ENCODE measurements around the gene CCDC57.

Gene CCDC57

GRCh38 chr17:82076785-82077591 lies 135.7 kb downstream of the CCDC57 start:
- no peak for DNase-seq

- DNase-seq: no peak
Measured at GRCh38 chr17:82076018-82076784, 136.4 kb downstream of the CCDC57 start.

DNA sequence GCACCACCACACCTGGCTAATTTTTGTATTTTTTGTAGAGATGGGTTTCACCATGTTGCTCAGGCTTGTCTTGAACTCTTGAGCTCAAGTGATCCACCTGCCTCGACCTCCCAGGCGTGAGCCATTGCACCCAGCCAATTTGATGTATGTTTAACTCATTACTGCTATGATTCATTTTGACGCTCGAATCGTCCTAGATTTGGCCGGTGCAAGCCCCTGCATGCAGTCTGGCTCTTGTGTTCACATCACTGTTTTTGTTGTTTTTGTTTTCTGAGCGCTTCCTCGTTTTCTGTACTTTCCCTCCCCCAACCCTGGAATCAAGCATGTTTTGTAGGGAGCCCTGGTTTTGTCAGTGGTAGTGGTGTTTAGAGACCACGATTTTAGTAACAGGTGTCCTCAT lies 139.2 kb downstream of the CCDC57 start:
- no peak for DNase-seq

- no peak for DNase-seq
Measured at GRCh38 chr17:82072827-82073226, 139.8 kb downstream of the CCDC57 start.

DNA sequence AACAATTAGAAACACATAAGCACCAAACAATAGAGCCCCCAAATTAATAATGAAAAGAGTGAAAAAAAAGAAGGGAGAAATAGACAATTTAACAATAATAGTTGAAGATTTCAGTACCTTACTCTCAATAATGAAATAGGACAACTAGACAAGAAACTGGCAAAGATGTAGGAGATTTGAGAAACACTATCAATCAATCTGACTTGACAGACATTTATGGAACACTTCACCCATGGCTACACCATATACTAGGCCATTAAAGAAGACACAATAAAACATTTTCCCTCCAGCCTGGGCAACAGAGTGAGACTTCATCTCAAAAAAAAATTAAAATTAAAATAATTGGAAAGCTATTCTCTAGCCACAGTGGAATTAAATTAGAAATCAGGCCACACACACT lies 142.0 kb downstream of the CCDC57 start:
- DNase-seq: no peak

DNA sequence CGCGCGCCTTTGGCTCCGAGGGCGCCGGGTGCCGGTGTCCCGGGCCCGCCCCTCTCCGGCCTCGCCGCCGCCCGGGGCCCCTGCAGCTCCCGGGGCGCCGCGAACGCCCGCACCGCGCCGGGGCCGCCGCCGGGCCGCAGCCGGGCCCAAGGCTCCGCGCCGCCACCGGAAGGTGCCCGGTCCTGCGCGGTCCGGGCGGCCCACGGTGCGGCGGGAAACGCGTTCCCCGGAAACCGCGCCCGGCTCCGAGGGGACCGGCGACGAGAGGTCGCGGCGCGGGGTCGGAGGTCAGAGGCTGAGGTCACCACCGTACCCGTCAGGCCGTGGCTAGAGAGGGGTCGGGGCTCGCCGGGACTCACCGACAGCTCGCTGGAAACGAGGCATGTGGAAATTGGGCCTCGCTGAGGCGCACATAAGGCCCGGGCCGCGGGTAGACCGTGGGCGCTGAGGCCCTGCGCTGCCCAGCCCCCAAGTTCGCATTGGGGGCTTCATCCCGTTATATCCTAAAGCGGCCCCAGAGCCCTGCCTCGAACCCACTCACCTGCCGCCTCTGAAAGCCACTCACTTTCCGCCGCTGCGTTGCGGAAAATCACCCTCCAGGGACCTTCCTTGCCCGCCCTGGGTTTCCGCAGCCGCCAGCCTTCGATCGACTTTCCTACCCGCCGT lies 146.9 kb downstream of the CCDC57 start, which contains the start of gene DUS1L:
Gene DUS1L (minus strand): TSS at position 167 of the 666 bp plus-strand sequence. CDS start 745 bp downstream, outside the sequence.
- DNase-seq: no peak

- no peak for DNase-seq
Measured at GRCh38 chr17:82065193-82065637, 147.4 kb downstream of the CCDC57 start.

DNA sequence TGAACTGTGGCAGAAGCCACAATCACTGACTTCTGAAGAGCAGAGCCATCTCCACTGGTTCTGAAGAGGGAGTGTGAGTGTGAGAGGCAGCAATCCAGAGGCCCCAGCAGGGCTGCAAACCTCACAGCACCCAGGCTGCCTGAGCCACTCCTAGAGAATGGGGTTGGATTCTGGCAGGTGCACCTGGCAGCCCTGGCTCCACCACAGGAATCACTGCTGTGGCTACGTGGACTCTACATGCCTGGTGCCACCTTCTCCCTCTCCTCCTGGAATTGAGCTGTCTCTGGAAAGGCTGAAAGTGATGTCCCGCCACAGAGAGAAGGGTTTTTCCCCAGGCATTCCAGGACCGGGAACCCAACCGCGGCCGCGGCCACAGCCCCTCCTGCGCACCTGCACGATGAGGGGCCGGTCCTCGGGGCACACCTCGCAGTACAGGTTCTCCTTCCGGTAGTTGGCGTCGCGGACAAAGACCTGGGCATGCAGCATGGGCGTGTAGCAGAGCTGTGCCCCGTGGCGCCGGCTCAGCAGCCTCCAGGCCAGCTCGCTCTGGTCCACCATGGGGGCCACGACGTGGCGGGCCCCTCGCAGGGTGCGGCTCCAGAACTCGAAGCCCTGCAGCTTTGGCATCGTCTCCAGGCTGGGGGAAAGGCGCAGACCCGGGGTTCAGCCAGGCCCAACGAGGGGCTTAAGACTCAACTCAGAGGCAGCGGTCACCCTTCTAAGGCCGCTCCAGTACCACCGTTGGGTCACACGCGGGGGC lies 148.0 kb downstream of the CCDC57 start:
- no peak for DNase-seq

DNA sequence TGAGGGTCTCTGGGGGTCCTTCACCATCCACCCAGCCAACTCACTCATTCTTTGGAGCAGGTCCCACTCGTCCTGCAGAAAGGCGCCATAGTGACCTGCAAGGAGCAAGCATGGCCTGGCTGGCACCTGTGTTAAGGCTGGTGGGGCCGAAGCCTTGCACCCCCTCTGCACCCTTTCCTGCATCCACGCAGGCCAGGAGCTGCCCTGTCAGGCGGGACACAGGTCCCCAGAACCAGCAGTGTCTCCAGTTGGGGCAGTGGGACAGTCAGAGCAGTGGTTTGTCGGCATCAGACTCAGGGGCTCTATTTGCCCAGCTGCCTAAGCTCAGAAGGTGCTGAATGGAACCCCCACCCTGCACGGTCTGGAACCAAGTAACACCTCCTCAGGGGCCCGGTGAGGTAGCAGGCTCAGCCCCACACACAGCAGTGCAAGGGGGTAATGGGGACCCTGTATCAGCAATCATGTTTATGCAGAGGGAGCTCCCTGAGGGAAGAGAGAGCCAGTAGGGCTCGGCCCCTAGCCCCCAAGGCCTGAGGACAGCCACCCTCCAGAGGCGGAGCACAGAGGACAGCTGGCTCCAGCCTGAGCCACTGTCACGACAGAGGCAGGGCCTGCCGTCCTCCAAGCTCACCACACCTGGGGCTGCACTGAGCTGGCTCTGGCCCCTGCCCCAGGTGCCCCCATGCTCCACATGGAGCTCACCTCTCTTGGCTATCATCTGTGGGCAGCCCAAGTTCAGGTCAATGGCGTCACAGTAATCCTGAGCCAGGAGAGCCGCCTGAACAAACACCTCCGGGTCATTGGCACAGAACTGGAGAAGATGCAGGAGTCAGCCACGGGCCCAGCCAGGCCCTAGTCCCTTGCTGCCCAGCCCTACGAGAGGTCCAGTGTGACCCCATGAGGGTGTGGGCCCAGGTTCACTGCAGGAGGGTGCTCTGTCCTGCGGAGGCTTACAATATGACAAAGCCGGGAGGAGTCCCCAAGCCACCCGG lies 148.9 kb downstream of the CCDC57 start:
- no peak for DNase-seq

- DNase-seq: no peak
Measured at GRCh38 chr17:82062984-82063368, 149.7 kb downstream of the CCDC57 start.

GRCh38 chr17:82062076-82062983 lies 150.3 kb downstream of the CCDC57 start:
- no peak for DNase-seq

- DNase-seq: no peak
Measured at GRCh38 chr17:82061047-82061925, 151.4 kb downstream of the CCDC57 start.

GRCh38 chr17:82060614-82061013 lies 152.0 kb downstream of the CCDC57 start:
- no peak for DNase-seq

GRCh38 chr17:82060001-82060380 lies 152.7 kb downstream of the CCDC57 start:
- DNase-seq: no peak

DNA sequence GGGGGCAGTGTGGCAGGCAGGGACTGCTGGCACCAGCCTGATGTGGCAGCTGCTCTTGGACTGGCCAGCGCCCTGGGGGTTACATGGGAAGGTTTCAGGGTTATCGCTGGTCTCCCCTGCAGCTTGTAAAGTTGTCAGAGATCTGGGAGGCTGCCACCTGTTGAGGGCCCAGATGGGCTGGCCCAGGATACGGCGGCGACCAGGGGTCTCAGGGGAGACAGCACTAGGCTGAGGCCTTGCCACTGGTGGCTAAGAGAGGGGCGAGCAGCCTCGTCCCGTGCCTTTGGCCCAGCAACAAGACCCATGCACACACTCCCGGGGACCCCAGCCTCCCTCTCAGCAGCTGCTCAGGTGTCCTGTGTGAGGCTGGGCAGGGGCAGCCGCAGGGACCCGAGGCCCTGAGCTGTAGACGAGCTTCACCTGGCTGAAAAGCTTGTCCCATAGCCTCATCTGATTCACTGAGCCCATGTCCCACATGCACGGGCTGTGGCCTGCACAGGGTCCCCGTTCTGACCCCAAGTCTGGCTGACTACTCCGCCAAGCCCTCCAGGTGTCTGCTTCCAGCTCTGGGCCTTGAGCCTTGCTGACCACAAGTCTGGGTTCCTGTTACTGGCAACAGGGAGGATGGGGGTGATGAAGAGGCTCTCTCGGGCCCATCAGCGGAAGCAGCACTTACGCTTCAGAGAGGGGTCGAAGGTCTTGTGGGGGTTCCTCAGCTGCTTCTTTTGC lies 153.2 kb downstream of the CCDC57 start:
- no peak for DNase-seq

- no peak for DNase-seq
Measured at GRCh38 chr17:82058855-82059249, 153.8 kb downstream of the CCDC57 start.

DNA sequence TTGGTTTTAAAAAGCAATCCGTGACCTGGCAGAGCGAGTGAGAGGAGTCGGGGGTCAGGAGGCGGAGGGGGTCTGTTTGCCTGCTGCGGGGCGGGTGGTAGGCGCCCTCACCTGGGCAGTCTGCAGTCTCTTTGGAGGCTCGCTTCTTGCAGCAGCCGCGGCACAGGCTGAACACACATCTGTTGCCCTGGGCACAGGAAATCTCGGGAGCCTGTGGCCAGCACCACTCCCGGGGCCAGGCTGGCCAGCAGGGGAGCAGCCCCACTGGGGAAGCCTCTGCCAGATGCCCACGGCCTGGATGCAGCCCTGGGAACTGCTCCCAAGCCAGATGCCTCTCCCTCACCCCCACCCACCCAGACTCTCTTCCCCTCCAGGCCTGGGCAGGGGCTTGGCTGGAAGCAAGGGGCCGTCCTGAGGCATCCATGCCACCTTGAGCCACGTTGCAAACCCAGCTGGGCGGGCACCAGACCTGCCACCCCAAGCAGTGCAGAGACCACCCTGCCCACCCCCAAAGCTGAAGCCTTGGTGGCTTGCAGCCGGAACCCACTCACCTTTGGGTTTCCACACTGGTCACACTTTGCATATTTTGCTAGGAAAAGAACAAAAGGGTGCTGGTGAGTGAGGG lies 154.3 kb downstream of the CCDC57 start:
- DNase-seq: no peak

Data from NCI-H187 treated with DMSO at 0.1 percent for 48 hours (cell line).